Middle frontal gyrus (tissue), 1 donor: ENCODE results near the gene DOK5.

Experiments
- DNase-seq: peaks from one replicate; pipeline ENCODE4 v3.0.0-alpha.2; 2015; ENCODE audit warnings: low spot score; ENCODE audit errors: extremely low spot score

The DOK5 gene

DNA sequence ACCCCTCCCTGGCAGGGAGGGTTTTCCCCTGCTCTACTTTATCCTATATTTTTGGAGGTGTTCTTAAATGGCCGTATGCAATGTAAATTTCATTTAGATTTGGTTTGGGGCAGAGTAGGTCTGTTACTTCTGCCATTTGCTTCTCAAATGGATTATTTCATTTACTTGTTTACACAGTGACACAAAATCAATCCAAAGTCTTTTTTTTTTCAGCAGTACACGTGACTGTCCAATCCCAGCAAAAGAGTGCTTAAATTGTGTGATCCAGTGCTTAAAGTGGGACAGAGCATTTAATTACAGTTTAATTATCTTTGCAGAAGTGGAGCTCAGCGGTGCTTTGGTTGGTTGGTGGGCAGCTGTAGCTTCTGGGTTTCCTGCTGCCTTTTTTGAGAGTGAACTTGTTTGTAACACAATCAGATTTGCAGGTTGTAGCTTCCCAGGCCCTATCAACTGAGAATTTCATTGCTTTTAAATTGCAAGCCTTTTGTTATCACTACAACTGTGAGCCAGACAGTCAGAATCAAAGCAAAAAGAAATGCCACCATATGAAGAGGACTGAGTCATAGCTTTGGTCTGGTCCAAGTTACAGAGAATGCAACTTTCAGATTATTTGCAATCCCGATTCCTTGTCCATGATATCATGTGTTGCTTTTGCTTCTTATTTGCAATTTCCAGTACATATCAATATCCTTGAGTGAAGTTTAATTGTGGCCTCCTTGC, 216.9 kb downstream of the DOK5 start:
- no peak for DNase-seq

DNA sequence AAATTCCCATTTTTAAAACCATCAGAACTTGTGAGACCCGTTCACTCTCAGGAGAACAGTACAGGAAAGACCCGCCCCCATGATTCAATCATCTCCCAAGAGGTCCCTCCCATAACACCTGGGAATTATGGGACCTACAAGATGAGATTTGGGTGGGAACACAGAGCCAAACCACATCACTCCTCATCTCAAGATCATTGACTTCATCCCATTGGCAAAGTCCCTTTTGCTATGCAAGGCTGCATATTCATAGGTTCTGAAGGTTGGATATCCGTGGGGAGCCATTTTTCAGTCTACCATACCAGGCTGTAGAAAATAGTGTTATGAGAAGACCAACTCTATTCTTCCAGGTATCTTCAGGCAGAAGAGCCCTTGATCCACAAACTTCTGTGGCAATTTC, 219.1 kb downstream of the DOK5 start:
- DNase-seq, result no peak

DNA sequence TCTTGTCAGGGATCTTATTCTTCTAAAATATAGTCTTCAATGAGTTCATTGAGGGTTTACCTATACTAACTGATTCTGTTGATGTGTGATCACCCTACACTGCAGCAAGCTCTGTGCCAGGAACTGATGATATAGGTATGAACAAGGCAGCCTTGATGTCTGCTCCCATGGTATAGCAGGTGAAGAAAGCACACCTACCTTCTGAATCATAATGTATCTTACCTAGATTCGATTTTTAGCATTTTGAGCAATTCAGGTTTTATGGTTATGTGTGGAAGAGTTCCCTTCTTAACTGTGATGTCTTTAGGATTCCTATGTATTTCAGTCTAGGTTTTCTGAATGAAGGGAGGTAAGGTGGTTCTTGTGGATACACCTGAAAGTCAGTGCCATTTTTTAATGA, 223.0 kb downstream of the DOK5 start:
- DNase-seq, result no peak
